Measurements from ENCODE around the gene GTPBP6. TPM values are rescaled to one million over a fixed set of nuclear protein-coding genes. Genes with fewer than 3 reads are reported as not detected.
"Not testable (repeated sequence)": the region's sequence is repeated elsewhere in the genome, so short reads cannot be mapped to it uniquely, and the experiment has no call there.

The GTPBP6 gene
- total RNA-seq, 6 experiments from 2014 or later = 35.1 to 40.2 (median 37.4) TPM

GRCh38 chrX:287670-288069 lies 30.9 kb downstream of the GTPBP6 start:
- no peak for DNase-seq
- peaks cover 8% of the 10 kb centered on the region for H3K27me3 Mint-ChIP-seq (ENCODE audit: insufficient read depth)
- H3K36me3 Mint-ChIP-seq (ENCODE audit: low read depth) = peaks cover 34% of the 10 kb centered on the region
- no peak overlapping the region for H3K27ac Mint-ChIP-seq
- no peak for TF ChIP-seq CTCF (IDR thresholded peaks at IDR 0.05)
- no peaks in the 10 kb centered on the region for H3K9me3 Mint-ChIP-seq
- no peaks in the 10 kb centered on the region for H3K4me1 Mint-ChIP-seq (ENCODE audit: low read depth)
- no peak overlapping the region for H3K4me3 Mint-ChIP-seq

GRCh38 chrX:285076-285677 lies 33.4 kb downstream of the GTPBP6 start:
- Mint-ChIP-seq H3K27me3 (ENCODE audit: insufficient read depth) (peaks cover 3% of the 10 kb centered on the region), H3K9me3 (no peaks in the 10 kb centered on the region), H3K36me3 (ENCODE audit: low read depth) (peaks cover 26% of the 10 kb centered on the region), H3K27ac (no peak overlapping the region), H3K4me1 (ENCODE audit: low read depth) (peaks cover 8% of the 10 kb centered on the region), H3K4me3 (no peak overlapping the region)
- TF ChIP-seq CTCF (IDR thresholded peaks at IDR 0.05) = no peak
- DNase-seq = no peak

- H3K9me3 Mint-ChIP-seq = no peaks in the 10 kb centered on the region
- H3K36me3 Mint-ChIP-seq (ENCODE audit: low read depth) = peaks cover 37% of the 10 kb centered on the region
- H3K4me1 Mint-ChIP-seq (ENCODE audit: low read depth) = peaks cover 23% of the 10 kb centered on the region
- H3K4me3 Mint-ChIP-seq = peak overlapping the region; percentile 96
- peak overlapping the region; percentile 92 for H3K27ac Mint-ChIP-seq
- TF ChIP-seq CTCF (IDR thresholded peaks at IDR 0.05) = no peak
- peaks cover 7% of the 10 kb centered on the region for H3K27me3 Mint-ChIP-seq (ENCODE audit: insufficient read depth)
- peak; percentile 75 for DNase-seq
Observed at GRCh38 chrX:283115-283845, 35.3 kb downstream of the GTPBP6 start.

GRCh38 chrX:282000-282681 lies 36.5 kb downstream of the GTPBP6 start:
- H3K36me3 Mint-ChIP-seq (ENCODE audit: low read depth) = peaks cover 39% of the 10 kb centered on the region
- peak overlapping the region; percentile 86 for H3K4me3 Mint-ChIP-seq
- not testable (repeated sequence) for H3K9me3 Mint-ChIP-seq; DNase-seq; H3K27me3 Mint-ChIP-seq (ENCODE audit: insufficient read depth)
- peak overlapping the region; percentile 70; the same call in 1 of the 2 replicates for H3K27ac Mint-ChIP-seq
- peaks cover 26% of the 10 kb centered on the region for H3K4me1 Mint-ChIP-seq (ENCODE audit: low read depth)

- Mint-ChIP-seq H3K36me3 (ENCODE audit: low read depth) (peaks cover 34% of the 10 kb centered on the region), H3K4me3 (peak within 1 kb of the TSS; percentile 86), H3K27ac (peak within 1 kb of the TSS; percentile 70), H3K27me3 (ENCODE audit: insufficient read depth) (peaks cover 7% of the 10 kb centered on the region), H3K4me1 (ENCODE audit: low read depth) (peaks cover 26% of the 10 kb centered on the region), H3K9me3 (no peaks in the 10 kb centered on the region)
- TF ChIP-seq CTCF (IDR thresholded peaks at IDR 0.05) = no peak
- DNase-seq = no peak
Observed at GRCh38 chrX:281166-281999, 37.2 kb downstream of the GTPBP6 start, which contains the start of gene PLCXD1. PLCXD1 (plus strand) TSS chrX:281381; CDS start chrX:284188, 2,807 bp downstream.

GRCh38 chrX:280722-281121 lies 37.9 kb downstream of the GTPBP6 start:
- not testable (repeated sequence) for H3K9me3 Mint-ChIP-seq; H3K27me3 Mint-ChIP-seq (ENCODE audit: insufficient read depth); H3K4me3 Mint-ChIP-seq; DNase-seq; H3K27ac Mint-ChIP-seq
- H3K36me3 Mint-ChIP-seq (ENCODE audit: low read depth) = peaks cover 31% of the 10 kb centered on the region
- peaks cover 26% of the 10 kb centered on the region for H3K4me1 Mint-ChIP-seq (ENCODE audit: low read depth)

GRCh38 chrX:279757-280604 lies 38.6 kb downstream of the GTPBP6 start:
- peak overlapping the region; percentile 59 for H3K4me3 Mint-ChIP-seq
- peaks cover 26% of the 10 kb centered on the region for H3K4me1 Mint-ChIP-seq (ENCODE audit: low read depth)
- H3K27ac Mint-ChIP-seq; DNase-seq; H3K9me3 Mint-ChIP-seq; H3K27me3 Mint-ChIP-seq (ENCODE audit: insufficient read depth): not testable (repeated sequence)
- peaks cover 23% of the 10 kb centered on the region for H3K36me3 Mint-ChIP-seq (ENCODE audit: low read depth)

All from HFFc6 (cell line).